ENCODE data around the gene PROSER1. TPM values are rescaled to one million over a fixed set of nuclear protein-coding genes. Genes with fewer than 3 reads are reported as not detected.

The PROSER1 gene
- total and polyA plus RNA-seq, 2 of the 4 experiments (the other 2 are of a cell fraction) = 2.0 to 13.4 TPM

GRCh38 chr13:39023761-39024160 lies 14.1 kb downstream of the PROSER1 start:
- Histone ChIP-seq H3K27ac (ENCODE audit: insufficient read depth, low read length) (no peak overlapping the region), H3K79me1 (ENCODE audit: low read depth in 1 of 2, low read length in 2 of 2) (peaks cover 0 to 5% of the 10 kb centered on the region in 2 experiments; a peak in 3 of 4 replicates), H2AFZ (replicated peaks; ENCODE audit: low read length, poor library complexity) (no peak overlapping the region), H2AK5ac (ENCODE audit: low read depth, low read length) (no peak overlapping the region), H2BK120ac (ENCODE audit: low read depth, low read length) (no peak overlapping the region), H3K27me3 (ENCODE audit: control insufficient read depth, insufficient read depth, low read length) (no peaks in the 10 kb centered on the region), H4K5ac (ENCODE audit: low read depth, low read length) (no peak overlapping the region), H3K4me3 (ENCODE audit: insufficient read depth, low read depth, low read length) (no peak overlapping the region), H3K4me1 (ENCODE audit: control insufficient read depth, insufficient read depth, low read length) (peaks cover 4% of the 10 kb centered on the region), H2BK5ac (ENCODE audit: low read depth, low read length, poor library complexity, severe bottlenecking) (peak overlapping the region; percentile 62), H3K23ac (ENCODE audit: low read depth, low read length) (no peak overlapping the region), H3K56ac (ENCODE audit: extremely low read depth, insufficient read depth, low read length) (no peak overlapping the region), H3K9me1 (ENCODE audit: insufficient read depth, low read length) (no peaks in the 10 kb centered on the region; the same call in 1 of the 2 replicates), H3K18ac (ENCODE audit: low read depth, low read length) (peak overlapping the region; percentile 24; the same call in 1 of the 2 replicates), H4K20me1 (ENCODE audit: insufficient read depth, low read length) (no peaks in the 10 kb centered on the region), H3K4me2 (ENCODE audit: low read depth, low read length) (peak overlapping the region; percentile 50; the same call in 1 of the 2 replicates), H3K9ac (ENCODE audit: low read depth, low read length) (no peak overlapping the region), H2BK15ac (ENCODE audit: low read depth, low read length) (no peak overlapping the region), H3K9me3 (ENCODE audit: control insufficient read depth, insufficient read depth, low read length) (no peaks in the 10 kb centered on the region), H3K4ac (ENCODE audit: low read depth, low read length) (no peak overlapping the region), H3K14ac (replicated peaks; ENCODE audit: low read depth, low read length) (no peak overlapping the region), H4K8ac (ENCODE audit: low read depth in 2 of 2, low read length in 2 of 2) (no peak overlapping the region), H2BK20ac (ENCODE audit: low read depth, low read length) (no peak overlapping the region), H4K91ac (ENCODE audit: insufficient read depth, low read depth, low read length) (no peak overlapping the region), H2AK9ac (replicated peaks; ENCODE audit: low read depth, low read length, poor library complexity) (no peak overlapping the region), H3K36me3 (ENCODE audit: control insufficient read depth, insufficient read depth, low read length) (peaks cover 12% of the 10 kb centered on the region)
- ATAC-seq (ENCODE audit: low read depth) = peak; percentile 82
- POLR2A ChIA-PET (ENCODE audit: unreplicated experiment) = no interaction called here
- CTCF ChIA-PET = interaction anchor here (1.1 kb wide), 1 partner anchor 10 kb away, joined by 6 read pairs; no protein-coding TSS in a partner anchor
- peak; percentile 54 for DNase-seq
- intact Hi-C loops (cut with micrococcal nuclease) = no loop called here
- dilution Hi-C loops (cut with HindIII; ENCODE audit: low sequenced_read_pairs, unreplicated experiment) = no loop called here
- TF ChIP-seq POLR2A (IDR thresholded peaks at IDR 0.05; ENCODE audit: low read depth, low read length) (no peak), CEBPB (IDR thresholded peaks at IDR 0.05; ENCODE audit: low read depth, low read length) (peak; percentile 64), BHLHE40 (IDR thresholded peaks at IDR 0.05; ENCODE audit: low read depth, low read length) (no peak), NFE2L2 (IDR thresholded peaks at IDR 0.05; ENCODE audit: low read depth, low read length) (no peak), USF2 (IDR thresholded peaks at IDR 0.05; ENCODE audit: low read depth, low read length) (no peak)
- in situ Hi-C loops (cut with MboI; ENCODE audit: low sequenced_read_pairs) = no loop called here
- BruUV-seq (replicated peaks) = no TSS peak
